ENCODE data around the gene MB21D2. TPM values are rescaled to one million over a fixed set of nuclear protein-coding genes. Genes with fewer than 3 reads are reported as not detected.

MB21D2 gene
- total RNA-seq, 1 experiment from 2014 or later = 19.7 TPM

DNA sequence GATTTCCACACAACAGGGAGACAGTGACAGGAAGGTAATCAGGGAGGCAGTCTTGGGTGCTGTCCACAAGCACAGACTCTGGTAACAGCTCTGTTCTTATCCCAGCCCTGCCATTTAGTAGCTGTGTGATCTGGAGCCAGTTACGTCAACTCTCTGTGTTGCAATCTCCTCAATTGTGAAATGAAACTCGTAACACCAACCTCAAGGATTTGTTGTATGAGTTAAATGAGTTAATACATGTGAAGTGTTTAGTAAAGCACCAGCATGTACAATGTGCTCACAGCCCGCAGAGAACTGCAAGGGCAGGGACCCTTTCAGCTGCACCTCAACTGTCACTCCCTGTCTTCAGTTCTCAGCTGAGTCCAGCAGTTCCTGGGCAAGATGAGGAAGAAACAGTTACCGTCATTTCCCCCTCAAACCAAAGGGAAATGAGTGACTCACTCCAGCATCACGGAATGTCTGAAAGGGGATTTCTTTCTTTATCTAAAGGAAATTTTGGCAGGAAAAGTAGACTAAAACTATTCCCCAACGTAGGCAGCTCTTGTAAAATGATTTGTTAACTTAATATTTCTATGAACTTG lies 39.9 kb upstream of the MB21D2 start (continued):
- TF ChIP-seq, protein P1, sequence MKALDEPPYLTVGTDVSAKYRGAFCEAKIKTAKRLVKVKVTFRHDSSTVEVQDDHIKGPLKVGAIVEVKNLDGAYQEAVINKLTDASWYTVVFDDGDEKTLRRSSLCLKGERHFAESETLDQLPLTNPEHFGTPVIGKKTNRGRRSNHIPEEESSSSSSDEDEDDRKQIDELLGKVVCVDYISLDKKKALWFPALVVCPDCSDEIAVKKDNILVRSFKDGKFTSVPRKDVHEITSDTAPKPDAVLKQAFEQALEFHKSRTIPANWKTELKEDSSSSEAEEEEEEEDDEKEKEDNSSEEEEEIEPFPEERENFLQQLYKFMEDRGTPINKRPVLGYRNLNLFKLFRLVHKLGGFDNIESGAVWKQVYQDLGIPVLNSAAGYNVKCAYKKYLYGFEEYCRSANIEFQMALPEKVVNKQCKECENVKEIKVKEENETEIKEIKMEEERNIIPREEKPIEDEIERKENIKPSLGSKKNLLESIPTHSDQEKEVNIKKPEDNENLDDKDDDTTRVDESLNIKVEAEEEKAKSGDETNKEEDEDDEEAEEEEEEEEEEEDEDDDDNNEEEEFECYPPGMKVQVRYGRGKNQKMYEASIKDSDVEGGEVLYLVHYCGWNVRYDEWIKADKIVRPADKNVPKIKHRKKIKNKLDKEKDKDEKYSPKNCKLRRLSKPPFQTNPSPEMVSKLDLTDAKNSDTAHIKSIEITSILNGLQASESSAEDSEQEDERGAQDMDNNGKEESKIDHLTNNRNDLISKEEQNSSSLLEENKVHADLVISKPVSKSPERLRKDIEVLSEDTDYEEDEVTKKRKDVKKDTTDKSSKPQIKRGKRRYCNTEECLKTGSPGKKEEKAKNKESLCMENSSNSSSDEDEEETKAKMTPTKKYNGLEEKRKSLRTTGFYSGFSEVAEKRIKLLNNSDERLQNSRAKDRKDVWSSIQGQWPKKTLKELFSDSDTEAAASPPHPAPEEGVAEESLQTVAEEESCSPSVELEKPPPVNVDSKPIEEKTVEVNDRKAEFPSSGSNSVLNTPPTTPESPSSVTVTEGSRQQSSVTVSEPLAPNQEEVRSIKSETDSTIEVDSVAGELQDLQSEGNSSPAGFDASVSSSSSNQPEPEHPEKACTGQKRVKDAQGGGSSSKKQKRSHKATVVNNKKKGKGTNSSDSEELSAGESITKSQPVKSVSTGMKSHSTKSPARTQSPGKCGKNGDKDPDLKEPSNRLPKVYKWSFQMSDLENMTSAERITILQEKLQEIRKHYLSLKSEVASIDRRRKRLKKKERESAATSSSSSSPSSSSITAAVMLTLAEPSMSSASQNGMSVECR (CRISPR knock-in tag; IDR thresholded peaks at IDR 0.05; ENCODE audit: borderline replicate concordance) = no peak
- TF ChIP-seq ZNF232 (CRISPR knock-in tag; IDR thresholded peaks at IDR 0.05) (no peak), ZNF138 (CRISPR knock-in tag; conservative IDR thresholded peaks at IDR 0.05) (no peak), NFYB (CRISPR knock-in tag; conservative IDR thresholded peaks at IDR 0.05; ENCODE audit: low read depth) (no peak), EMX1 (CRISPR knock-in tag; IDR thresholded peaks at IDR 0.05) (no peak), ETV6 (CRISPR knock-in tag; IDR thresholded peaks at IDR 0.05) (no peak), SOX15 (CRISPR knock-in tag; IDR thresholded peaks at IDR 0.05) (no peak), NR1H2 (CRISPR knock-in tag; IDR thresholded peaks at IDR 0.05) (no peak), ZNF423 (CRISPR knock-in tag; IDR thresholded peaks at IDR 0.05) (no peak)
- TF ChIP-seq, protein P2, sequence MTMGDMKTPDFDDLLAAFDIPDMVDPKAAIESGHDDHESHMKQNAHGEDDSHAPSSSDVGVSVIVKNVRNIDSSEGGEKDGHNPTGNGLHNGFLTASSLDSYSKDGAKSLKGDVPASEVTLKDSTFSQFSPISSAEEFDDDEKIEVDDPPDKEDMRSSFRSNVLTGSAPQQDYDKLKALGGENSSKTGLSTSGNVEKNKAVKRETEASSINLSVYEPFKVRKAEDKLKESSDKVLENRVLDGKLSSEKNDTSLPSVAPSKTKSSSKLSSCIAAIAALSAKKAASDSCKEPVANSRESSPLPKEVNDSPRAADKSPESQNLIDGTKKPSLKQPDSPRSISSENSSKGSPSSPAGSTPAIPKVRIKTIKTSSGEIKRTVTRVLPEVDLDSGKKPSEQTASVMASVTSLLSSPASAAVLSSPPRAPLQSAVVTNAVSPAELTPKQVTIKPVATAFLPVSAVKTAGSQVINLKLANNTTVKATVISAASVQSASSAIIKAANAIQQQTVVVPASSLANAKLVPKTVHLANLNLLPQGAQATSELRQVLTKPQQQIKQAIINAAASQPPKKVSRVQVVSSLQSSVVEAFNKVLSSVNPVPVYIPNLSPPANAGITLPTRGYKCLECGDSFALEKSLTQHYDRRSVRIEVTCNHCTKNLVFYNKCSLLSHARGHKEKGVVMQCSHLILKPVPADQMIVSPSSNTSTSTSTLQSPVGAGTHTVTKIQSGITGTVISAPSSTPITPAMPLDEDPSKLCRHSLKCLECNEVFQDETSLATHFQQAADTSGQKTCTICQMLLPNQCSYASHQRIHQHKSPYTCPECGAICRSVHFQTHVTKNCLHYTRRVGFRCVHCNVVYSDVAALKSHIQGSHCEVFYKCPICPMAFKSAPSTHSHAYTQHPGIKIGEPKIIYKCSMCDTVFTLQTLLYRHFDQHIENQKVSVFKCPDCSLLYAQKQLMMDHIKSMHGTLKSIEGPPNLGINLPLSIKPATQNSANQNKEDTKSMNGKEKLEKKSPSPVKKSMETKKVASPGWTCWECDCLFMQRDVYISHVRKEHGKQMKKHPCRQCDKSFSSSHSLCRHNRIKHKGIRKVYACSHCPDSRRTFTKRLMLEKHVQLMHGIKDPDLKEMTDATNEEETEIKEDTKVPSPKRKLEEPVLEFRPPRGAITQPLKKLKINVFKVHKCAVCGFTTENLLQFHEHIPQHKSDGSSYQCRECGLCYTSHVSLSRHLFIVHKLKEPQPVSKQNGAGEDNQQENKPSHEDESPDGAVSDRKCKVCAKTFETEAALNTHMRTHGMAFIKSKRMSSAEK (CRISPR knock-in tag; IDR thresholded peaks at IDR 0.05; ENCODE audit: borderline replicate concordance) = no peak

DNA sequence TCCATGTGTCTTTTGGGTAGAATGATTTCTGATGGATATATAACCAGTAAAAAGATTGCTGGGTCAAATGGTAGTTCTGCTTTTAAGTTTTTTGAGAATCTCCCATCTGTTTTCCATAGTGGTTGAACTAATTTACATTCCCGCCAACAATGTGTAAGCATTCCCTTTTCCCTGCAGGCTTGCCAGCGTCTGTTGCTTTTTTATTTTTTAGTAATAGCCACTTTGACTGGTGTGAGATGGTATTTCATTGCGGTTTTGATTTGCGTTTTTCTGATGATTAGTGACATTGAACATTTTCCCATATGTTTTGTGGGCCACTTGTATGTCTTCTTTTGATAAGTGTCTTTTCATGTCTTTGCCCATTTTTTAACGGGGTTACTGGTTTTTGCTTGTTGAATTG lies 36.3 kb upstream of the MB21D2 start:
- ATAC-seq = no peak
- H3K27me3 Mint-ChIP-seq (ENCODE audit: low read depth) = no peaks in the 10 kb centered on the region
- ChIA-PET CTCF (no interaction called here), POLR2A (no interaction called here)
- H3K4me1 Mint-ChIP-seq = no peaks in the 10 kb centered on the region
- no peak overlapping the region for H3K27ac Mint-ChIP-seq
- H3K36me3 Mint-ChIP-seq = no peaks in the 10 kb centered on the region
- no peak overlapping the region for H3K4me3 Mint-ChIP-seq
- H3K9me3 Mint-ChIP-seq = peaks cover 11% of the 10 kb centered on the region
- DNase-seq (ENCODE audit: low spot score) = no peak
- no peak for TF ChIP-seq IRF2 (CRISPR knock-in tag; IDR thresholded peaks at IDR 0.05; ENCODE audit: borderline replicate concordance, low read depth)
- TF ChIP-seq CREB1 (CRISPR knock-in tag; IDR thresholded peaks at IDR 0.05) = no peak
- TF ChIP-seq, protein P3, sequence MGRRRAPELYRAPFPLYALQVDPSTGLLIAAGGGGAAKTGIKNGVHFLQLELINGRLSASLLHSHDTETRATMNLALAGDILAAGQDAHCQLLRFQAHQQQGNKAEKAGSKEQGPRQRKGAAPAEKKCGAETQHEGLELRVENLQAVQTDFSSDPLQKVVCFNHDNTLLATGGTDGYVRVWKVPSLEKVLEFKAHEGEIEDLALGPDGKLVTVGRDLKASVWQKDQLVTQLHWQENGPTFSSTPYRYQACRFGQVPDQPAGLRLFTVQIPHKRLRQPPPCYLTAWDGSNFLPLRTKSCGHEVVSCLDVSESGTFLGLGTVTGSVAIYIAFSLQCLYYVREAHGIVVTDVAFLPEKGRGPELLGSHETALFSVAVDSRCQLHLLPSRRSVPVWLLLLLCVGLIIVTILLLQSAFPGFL (CRISPR knock-in tag; IDR thresholded peaks at IDR 0.05; ENCODE audit: borderline replicate concordance) = no peak
- no peak for TF ChIP-seq FOXP1 (CRISPR knock-in tag; IDR thresholded peaks at IDR 0.05; ENCODE audit: borderline replicate concordance)
- TF ChIP-seq, protein P4, sequence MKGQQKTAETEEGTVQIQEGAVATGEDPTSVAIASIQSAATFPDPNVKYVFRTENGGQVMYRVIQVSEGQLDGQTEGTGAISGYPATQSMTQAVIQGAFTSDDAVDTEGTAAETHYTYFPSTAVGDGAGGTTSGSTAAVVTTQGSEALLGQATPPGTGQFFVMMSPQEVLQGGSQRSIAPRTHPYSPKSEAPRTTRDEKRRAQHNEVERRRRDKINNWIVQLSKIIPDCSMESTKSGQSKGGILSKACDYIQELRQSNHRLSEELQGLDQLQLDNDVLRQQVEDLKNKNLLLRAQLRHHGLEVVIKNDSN (CRISPR knock-in tag; IDR thresholded peaks at IDR 0.05) = no peak
- TF ChIP-seq, protein P5, sequence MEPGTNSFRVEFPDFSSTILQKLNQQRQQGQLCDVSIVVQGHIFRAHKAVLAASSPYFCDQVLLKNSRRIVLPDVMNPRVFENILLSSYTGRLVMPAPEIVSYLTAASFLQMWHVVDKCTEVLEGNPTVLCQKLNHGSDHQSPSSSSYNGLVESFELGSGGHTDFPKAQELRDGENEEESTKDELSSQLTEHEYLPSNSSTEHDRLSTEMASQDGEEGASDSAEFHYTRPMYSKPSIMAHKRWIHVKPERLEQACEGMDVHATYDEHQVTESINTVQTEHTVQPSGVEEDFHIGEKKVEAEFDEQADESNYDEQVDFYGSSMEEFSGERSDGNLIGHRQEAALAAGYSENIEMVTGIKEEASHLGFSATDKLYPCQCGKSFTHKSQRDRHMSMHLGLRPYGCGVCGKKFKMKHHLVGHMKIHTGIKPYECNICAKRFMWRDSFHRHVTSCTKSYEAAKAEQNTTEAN (CRISPR knock-in tag; IDR thresholded peaks at IDR 0.05) = no peak
- TF ChIP-seq HMGA2 (CRISPR knock-in tag; IDR thresholded peaks at IDR 0.05) = no peak
- no peak for TF ChIP-seq CREM (CRISPR knock-in tag; IDR thresholded peaks at IDR 0.05)
- no peak for TF ChIP-seq ZNF219 (CRISPR knock-in tag; IDR thresholded peaks at IDR 0.05; ENCODE audit: borderline replicate concordance)
- TF ChIP-seq, protein P6, sequence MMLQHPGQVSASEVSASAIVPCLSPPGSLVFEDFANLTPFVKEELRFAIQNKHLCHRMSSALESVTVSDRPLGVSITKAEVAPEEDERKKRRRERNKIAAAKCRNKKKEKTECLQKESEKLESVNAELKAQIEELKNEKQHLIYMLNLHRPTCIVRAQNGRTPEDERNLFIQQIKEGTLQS (CRISPR knock-in tag; conservative IDR thresholded peaks at IDR 0.05) = no peak
- no peak for TF ChIP-seq NFATC4 (CRISPR knock-in tag; IDR thresholded peaks at IDR 0.05)
- no peak for TF ChIP-seq GTF2I (CRISPR knock-in tag; conservative IDR thresholded peaks at IDR 0.05)
- TF ChIP-seq ZNF317 (CRISPR knock-in tag; IDR thresholded peaks at IDR 0.05; ENCODE audit: borderline replicate concordance, low read depth) = no peak
- TF ChIP-seq ZNF121 (CRISPR knock-in tag; IDR thresholded peaks at IDR 0.05) = no peak
- no peak for TF ChIP-seq ZNF671 (CRISPR knock-in tag; IDR thresholded peaks at IDR 0.05)

All from WTC11 (cell line).